Gastroesophageal sphincter (tissue), 3 donors: ENCODE data around the gene NXPH1.

Source experiments
- CTCF ChIP-seq, 4 experiments: fragments of 200-600 bp in 2 of 4; fragments of 450-650 bp in 2 of 4; sonication (generic) in 1 of 4; IDR thresholded peaks; one replicate each; pipeline ENCODE4 v1.5.1; 2017 to 2019; ENCODE audit warnings: antibody characterized with exemption in 4 of 4, mild to moderate bottlenecking in 2 of 4, moderate library complexity in 2 of 4
- EP300 ChIP-seq: sonication (generic); formaldehyde crosslinking; IDR thresholded peaks from one replicate; pipeline ENCODE4 v1.6.1; 2017; ENCODE audit warnings: antibody characterized with exemption, mild to moderate bottlenecking
- POLR2A ChIP-seq, 2 donors: fragments of 450-650 bp; IDR thresholded peaks; one replicate each; pipeline ENCODE4 v1.6.1; 2017; ENCODE audit warnings: antibody characterized with exemption in 2 of 2, mild to moderate bottlenecking in 2 of 2, moderate library complexity in 1 of 2
- POLR2AphosphoS5 ChIP-seq: sonication (generic); formaldehyde crosslinking; IDR thresholded peaks from one replicate; pipeline ENCODE4 v1.6.1; 2017; ENCODE audit warnings: antibody characterized with exemption

- TF ChIP-seq CTCF (IDR thresholded peaks at IDR 0.05) (no peak), POLR2A (IDR thresholded peaks at IDR 0.05) (no peak), EP300 (no peak), POLR2AphosphoS5 (no peak)
Observed at GRCh38 chr7:8411103-8411502, 22.3 kb upstream of the NXPH1 start.
